HepG2 (cell line): ENCODE results near the gene MCOLN3. TPM values are rescaled to one million over a fixed set of nuclear protein-coding genes. Genes with fewer than 3 reads are reported as not detected.

Experiments
- ATAC-seq: fragments of 200-7000 bp; cut with Tn5 transposase; 3 replicates; pipeline ENCODE4 v1.9.1; 2020; ENCODE audit warnings: mild to moderate bottlenecking, moderate library complexity
- BruUV-seq: library from RNA; stranded (reverse); fragments of 400-500 nt; replicated peaks from 2 replicates; lab custom pipeline; 2021; lab: Mats Ljungman, UMichigan
- CTCF ChIA-PET: fragments of 300-600 bp; formaldehyde crosslinking; extraction: SDS; loops from one replicate; lab custom pipeline; 2021; ENCODE audit warnings: low total read pairs, inconsistent platforms, low intra/inter-chr PET ratio; lab: Yijun Ruan, JAX
- POLR2A ChIA-PET: fragments of 350-600 bp; sonication (Branson Sonifier 250); formaldehyde crosslinking; loops from one replicate; lab custom pipeline; 2020; ENCODE audit warnings: antibody characterized with exemption, inconsistent platforms; lab: Yijun Ruan, JAX
- DNase-seq: peaks from one replicate; pipeline ENCODE4 v3.0.0-alpha.2; 2015; ENCODE audit warnings: low spot score
- FAIRE-seq: peaks from 3 replicates; lab custom pipeline; 2011; peaks lifted over from hg19 to GRCh38; lab: Jason Lieb, UNC
- H2AFZ ChIP-seq: one replicate; pipeline ENCODE4 v1.6.1; 2011; ENCODE audit warnings: low read length, inconsistent platforms
- H3K27ac ChIP-seq: fragments of 300-600 bp; 3 replicates; pipeline ENCODE4 v1.8.0; 2011; ENCODE audit warnings: mixed run types, mild to moderate bottlenecking, mixed read lengths, low read length, inconsistent platforms; ENCODE audit not compliant: insufficient read depth; ENCODE audit errors: extremely low read length
- H3K27me3 ChIP-seq, 2 experiments: fragments of 200-600 bp in 1 of 2; 2 replicates in 1 of 2; 3 replicates in 1 of 2; pipeline versions ENCODE4 v1.6.0 to v1.8.0; 2011; ENCODE audit warnings: low read length in 2 of 2, mild to moderate bottlenecking in 2 of 2, moderate library complexity in 2 of 2, inconsistent platforms in 1 of 2; ENCODE audit not compliant: insufficient read depth in 2 of 2, control insufficient read depth in 1 of 2
- H3K36me3 ChIP-seq, 2 experiments: fragments of 200-600 bp in 1 of 2; replicated peaks in 1 of 2; 2 replicates in 1 of 2; 3 replicates in 1 of 2; pipeline versions ENCODE4 v1.5.1 to v1.8.0; 2011; ENCODE audit warnings: low read length in 2 of 2, inconsistent platforms in 1 of 2; ENCODE audit not compliant: insufficient read depth in 2 of 2, control insufficient read depth in 1 of 2
- H3K4me1 ChIP-seq: 2 replicates; pipeline ENCODE4 v1.5.1; 2012; ENCODE audit warnings: low read length, inconsistent platforms; ENCODE audit not compliant: insufficient read depth
- H3K4me2 ChIP-seq: 2 replicates; pipeline ENCODE4 v1.6.0; 2011; ENCODE audit warnings: low read depth, low read length, inconsistent platforms
- H3K4me3 ChIP-seq, 3 experiments: fragments of 200-600 bp in 1 of 3; sonication (generic), shearing (Covaris generic) in 1 of 3; replicated peaks in 1 of 3; 2 replicates each; pipeline ENCODE4 v1.5.1; 2011 to 2016; ENCODE audit warnings: low read length in 3 of 3, inconsistent platforms in 2 of 3, low read depth in 2 of 3, mild to moderate bottlenecking in 2 of 3, control low read depth in 1 of 3, mixed read lengths in 1 of 3; ENCODE audit not compliant: insufficient read depth in 1 of 3
- H3K79me2 ChIP-seq: one replicate; pipeline ENCODE4 v1.6.1; 2011; ENCODE audit warnings: low read length, inconsistent platforms; ENCODE audit not compliant: insufficient read depth
- H3K9ac ChIP-seq: 2 replicates; pipeline ENCODE4 v1.6.0; 2011; ENCODE audit warnings: mild to moderate bottlenecking, low read depth, low read length, inconsistent platforms; ENCODE audit not compliant: insufficient read depth
- H3K9me3 ChIP-seq: 2 replicates; pipeline ENCODE4 v1.5.1; 2012; ENCODE audit warnings: mild to moderate bottlenecking, low read length
- H4K20me1 ChIP-seq: 2 replicates; pipeline ENCODE4 v1.6.0; 2011; ENCODE audit warnings: inconsistent platforms, mild to moderate bottlenecking, low read length, moderate library complexity; ENCODE audit not compliant: insufficient read depth
- IRX3 ChIP-seq: sonication (generic); formaldehyde crosslinking; IDR thresholded peaks from 2 replicates; pipeline ENCODE4 v1.8.1; 2023; ENCODE audit warnings: mild to moderate bottlenecking, low read depth, missing genetic modification reagents, borderline replicate concordance
- PHF5A ChIP-seq: IDR thresholded peaks from one replicate; pipeline ENCODE4 v1.6.1; 2018; ENCODE audit warnings: low read depth, missing genetic modification reagents; ENCODE audit not compliant: unreplicated experiment
- TARDBP ChIP-seq: sonication (generic); formaldehyde crosslinking; IDR thresholded peaks from 2 replicates; pipeline ENCODE4 v1.8.0; 2022; ENCODE audit warnings: mild to moderate bottlenecking, missing genetic modification reagents
- WGBS: methylation state at CpG from one replicate; pipeline ENCODE4 v1.1.6; 2017; ENCODE audit warnings: low lambda C conversion rate; 5-methylcytosine and 5-hydroxymethylcytosine counted together
- in situ Hi-C: cut with HindIII; loops from 2 replicates; pipeline ENCODE4 v1.10.0; 2017; ENCODE audit warnings: low pct_unique_long_range_greater_than_20kb; ENCODE audit not compliant: extremely low pct_ligation_motif_present
- intact Hi-C: fragments of 100-400 bp; cut with micrococcal nuclease; formaldehyde crosslinking; loops from one replicate; pipeline ENCODE4 v1.10.0; 2022; ENCODE audit not compliant: unreplicated experiment
- polyA plus RNA-seq, 8 experiments: library from polyadenylated mRNA; depleted of rRNA in 3 of 8; stranded (reverse) in 7 of 8; unstranded in 1 of 8; fragments of >200 nt; fragmentation: Illumina TruSeq in 4 of 8; extraction: Trizol in 4 of 8; gene quantifications; 2 replicates each; pipeline versions ENCODE4 v1.2.1 to v1.2.3, GENCODE V29; 2011 to 2016; ENCODE audit warnings: low read depth in 4 of 8, missing spikeins in 1 of 8, mixed read lengths in 1 of 8; ENCODE audit not compliant: insufficient read depth in 1 of 8
- total RNA-seq, 5 experiments: library from RNA; depleted of rRNA; stranded (reverse); fragments of >200 nt; fragmentation: Illumina TruSeq; extraction: Trizol; gene quantifications; 2 replicates each; pipeline ENCODE4 v1.2.3, GENCODE V29; 2016; ENCODE audit warnings: low read depth in 1 of 5
- TF ChIP-seq, protein P1 (sequence below): sonication (generic); formaldehyde crosslinking; IDR thresholded peaks from 2 replicates; pipeline ENCODE4 v1.4.0; 2020; ENCODE audit warnings: missing genetic modification reagents, borderline replicate concordance
- TF ChIP-seq, protein P2 (sequence below): sonication (generic); formaldehyde crosslinking; IDR thresholded peaks from 2 replicates; pipeline ENCODE4 v1.4.0; 2020; ENCODE audit warnings: mild to moderate bottlenecking, missing genetic modification reagents
- TF ChIP-seq, protein P3 (sequence below): sonication (generic); formaldehyde crosslinking; IDR thresholded peaks from 2 replicates; pipeline ENCODE4 v1.4.0; 2020; ENCODE audit warnings: missing genetic modification reagents, borderline replicate concordance
- TF ChIP-seq, protein P4 (sequence below): sonication (generic); formaldehyde crosslinking; IDR thresholded peaks from 2 replicates; pipeline ENCODE4 v1.5.0; 2020; ENCODE audit warnings: missing genetic modification reagents
- TF ChIP-seq, protein P5 (sequence below): sonication (generic); formaldehyde crosslinking; IDR thresholded peaks from 2 replicates; pipeline ENCODE4 v1.8.1; 2023; ENCODE audit warnings: mild to moderate bottlenecking, moderate library complexity, missing genetic modification reagents

Gene MCOLN3
- total and polyA plus RNA-seq, 2 of the 13 experiments (the other 11 are each of a cell fraction or from before 2014, with no cell fraction given) = 0.04 TPM

DNA sequence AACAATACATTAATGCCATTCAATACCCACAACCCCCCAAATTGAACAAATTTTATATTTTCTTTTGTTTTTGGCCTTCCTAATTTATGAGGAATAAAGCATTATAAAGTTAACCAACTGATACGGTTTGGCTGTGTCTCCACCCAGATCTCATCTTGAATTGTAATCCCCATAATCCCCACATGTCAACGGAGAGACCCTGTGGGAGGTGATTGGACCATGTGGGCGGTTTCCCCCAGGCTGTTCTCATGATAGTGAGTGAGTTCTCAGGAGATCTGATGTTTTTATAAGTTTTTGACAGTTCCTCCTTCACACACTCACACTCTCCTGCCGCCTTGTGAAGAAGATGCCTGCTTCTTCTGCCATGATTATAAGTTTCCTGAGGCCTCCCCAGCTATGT lies 6.4 kb upstream of the MCOLN3 start:
- Histone ChIP-seq H3K4me2 (no peak overlapping the region), H3K27me3 (peaks cover 0 to 3% of the 10 kb centered on the region in 2 experiments; a peak in 2 of 5 replicates), H3K4me3 (no peak overlapping the region), H3K4me1 (no peaks in the 10 kb centered on the region), H3K9me3 (no peaks in the 10 kb centered on the region), H3K79me2 (no peaks in the 10 kb centered on the region), H2AFZ (no peak overlapping the region), H4K20me1 (no peaks in the 10 kb centered on the region), H3K27ac (no peak overlapping the region), H3K36me3 (no peaks in the 10 kb centered on the region), H3K9ac (no peak overlapping the region)
- no peak for ATAC-seq
- CTCF ChIA-PET = no interaction called here
- POLR2A ChIA-PET = no interaction called here
- WGBS = 0% methylated on average over 4 of the region's 4 CpGs
- FAIRE-seq = no peak
- no peak for DNase-seq
- intact Hi-C loops = no loop called here
- TF ChIP-seq, protein P1, sequence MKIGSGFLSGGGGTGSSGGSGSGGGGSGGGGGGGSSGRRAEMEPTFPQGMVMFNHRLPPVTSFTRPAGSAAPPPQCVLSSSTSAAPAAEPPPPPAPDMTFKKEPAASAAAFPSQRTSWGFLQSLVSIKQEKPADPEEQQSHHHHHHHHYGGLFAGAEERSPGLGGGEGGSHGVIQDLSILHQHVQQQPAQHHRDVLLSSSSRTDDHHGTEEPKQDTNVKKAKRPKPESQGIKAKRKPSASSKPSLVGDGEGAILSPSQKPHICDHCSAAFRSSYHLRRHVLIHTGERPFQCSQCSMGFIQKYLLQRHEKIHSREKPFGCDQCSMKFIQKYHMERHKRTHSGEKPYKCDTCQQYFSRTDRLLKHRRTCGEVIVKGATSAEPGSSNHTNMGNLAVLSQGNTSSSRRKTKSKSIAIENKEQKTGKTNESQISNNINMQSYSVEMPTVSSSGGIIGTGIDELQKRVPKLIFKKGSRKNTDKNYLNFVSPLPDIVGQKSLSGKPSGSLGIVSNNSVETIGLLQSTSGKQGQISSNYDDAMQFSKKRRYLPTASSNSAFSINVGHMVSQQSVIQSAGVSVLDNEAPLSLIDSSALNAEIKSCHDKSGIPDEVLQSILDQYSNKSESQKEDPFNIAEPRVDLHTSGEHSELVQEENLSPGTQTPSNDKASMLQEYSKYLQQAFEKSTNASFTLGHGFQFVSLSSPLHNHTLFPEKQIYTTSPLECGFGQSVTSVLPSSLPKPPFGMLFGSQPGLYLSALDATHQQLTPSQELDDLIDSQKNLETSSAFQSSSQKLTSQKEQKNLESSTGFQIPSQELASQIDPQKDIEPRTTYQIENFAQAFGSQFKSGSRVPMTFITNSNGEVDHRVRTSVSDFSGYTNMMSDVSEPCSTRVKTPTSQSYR (CRISPR knock-in tag) = no peak
- TF ChIP-seq, protein P2, sequence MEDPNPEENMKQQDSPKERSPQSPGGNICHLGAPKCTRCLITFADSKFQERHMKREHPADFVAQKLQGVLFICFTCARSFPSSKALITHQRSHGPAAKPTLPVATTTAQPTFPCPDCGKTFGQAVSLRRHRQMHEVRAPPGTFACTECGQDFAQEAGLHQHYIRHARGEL (CRISPR knock-in tag) = no peak
- in situ Hi-C loops = no loop called here
- BruUV-seq = no TSS peak

DNA sequence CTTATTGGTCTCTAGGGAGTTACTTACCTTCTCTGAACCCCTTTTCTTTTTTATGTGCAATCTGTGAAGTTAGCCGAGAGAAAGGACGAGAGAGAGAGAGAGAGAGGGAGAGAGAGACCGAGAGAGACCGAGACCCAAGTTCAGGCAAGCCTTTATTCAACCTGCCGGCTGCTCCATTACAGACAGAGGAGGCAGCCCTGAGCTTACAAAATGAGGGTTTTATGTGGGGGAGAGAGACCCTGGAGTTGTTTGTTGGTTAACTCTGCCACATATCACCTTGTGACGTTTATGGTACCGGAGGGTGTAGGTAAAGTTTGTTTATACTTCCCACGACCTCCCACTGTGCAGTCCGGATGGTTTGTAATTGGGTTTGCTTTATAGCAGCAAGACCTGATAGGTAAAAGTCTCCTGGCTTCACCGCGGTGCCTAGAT lies 1.5 kb upstream of the MCOLN3 start:
- no peak overlapping the region for H3K4me3 ChIP-seq
- FAIRE-seq (no peak), ATAC-seq (no peak), DNase-seq (no peak)
- ChIA-PET CTCF (no interaction called here), POLR2A (no interaction called here)
- no peaks in the 10 kb centered on the region for H3K79me2 ChIP-seq
- H4K20me1 ChIP-seq = no peaks in the 10 kb centered on the region
- H2AFZ ChIP-seq = no peak overlapping the region
- no peak overlapping the region for H3K4me2 ChIP-seq
- H3K9me3 ChIP-seq = no peaks in the 10 kb centered on the region
- H3K27ac ChIP-seq = no peak overlapping the region
- 19% methylated on average over 11 of the region's 11 CpGs for WGBS
- peaks cover 4 to 34% of the 10 kb centered on the region in 2 experiments for H3K27me3 ChIP-seq
- H3K9ac ChIP-seq = no peak overlapping the region
- H3K36me3 ChIP-seq = no peaks in the 10 kb centered on the region
- in situ Hi-C loops (no loop called here), intact Hi-C loops (no loop called here)
- BruUV-seq = no TSS peak
- peaks cover 5% of the 10 kb centered on the region; the same call in 1 of the 2 replicates for H3K4me1 ChIP-seq
- TF ChIP-seq TARDBP (CRISPR knock-in tag) (no peak), PHF5A (CRISPR knock-in tag) (no peak), IRX3 (CRISPR knock-in tag) (no peak)
- TF ChIP-seq, protein P3, sequence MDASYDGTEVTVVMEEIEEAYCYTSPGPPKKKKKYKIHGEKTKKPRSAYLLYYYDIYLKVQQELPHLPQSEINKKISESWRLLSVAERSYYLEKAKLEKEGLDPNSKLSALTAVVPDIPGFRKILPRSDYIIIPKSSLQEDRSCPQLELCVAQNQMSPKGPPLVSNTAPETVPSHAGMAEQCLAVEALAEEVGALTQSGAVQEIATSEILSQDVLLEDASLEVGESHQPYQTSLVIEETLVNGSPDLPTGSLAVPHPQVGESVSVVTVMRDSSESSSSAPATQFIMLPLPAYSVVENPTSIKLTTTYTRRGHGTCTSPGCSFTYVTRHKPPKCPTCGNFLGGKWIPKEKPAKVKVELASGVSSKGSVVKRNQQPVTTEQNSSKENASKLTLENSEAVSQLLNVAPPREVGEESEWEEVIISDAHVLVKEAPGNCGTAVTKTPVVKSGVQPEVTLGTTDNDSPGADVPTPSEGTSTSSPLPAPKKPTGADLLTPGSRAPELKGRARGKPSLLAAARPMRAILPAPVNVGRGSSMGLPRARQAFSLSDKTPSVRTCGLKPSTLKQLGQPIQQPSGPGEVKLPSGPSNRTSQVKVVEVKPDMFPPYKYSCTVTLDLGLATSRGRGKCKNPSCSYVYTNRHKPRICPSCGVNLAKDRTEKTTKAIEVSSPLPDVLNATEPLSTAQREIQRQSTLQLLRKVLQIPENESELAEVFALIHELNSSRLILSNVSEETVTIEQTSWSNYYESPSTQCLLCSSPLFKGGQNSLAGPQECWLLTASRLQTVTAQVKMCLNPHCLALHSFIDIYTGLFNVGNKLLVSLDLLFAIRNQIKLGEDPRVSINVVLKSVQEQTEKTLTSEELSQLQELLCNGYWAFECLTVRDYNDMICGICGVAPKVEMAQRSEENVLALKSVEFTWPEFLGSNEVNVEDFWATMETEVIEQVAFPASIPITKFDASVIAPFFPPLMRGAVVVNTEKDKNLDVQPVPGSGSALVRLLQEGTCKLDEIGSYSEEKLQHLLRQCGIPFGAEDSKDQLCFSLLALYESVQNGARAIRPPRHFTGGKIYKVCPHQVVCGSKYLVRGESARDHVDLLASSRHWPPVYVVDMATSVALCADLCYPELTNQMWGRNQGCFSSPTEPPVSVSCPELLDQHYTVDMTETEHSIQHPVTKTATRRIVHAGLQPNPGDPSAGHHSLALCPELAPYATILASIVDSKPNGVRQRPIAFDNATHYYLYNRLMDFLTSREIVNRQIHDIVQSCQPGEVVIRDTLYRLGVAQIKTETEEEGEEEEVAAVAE (CRISPR knock-in tag) = no peak
- TF ChIP-seq, protein P4, sequence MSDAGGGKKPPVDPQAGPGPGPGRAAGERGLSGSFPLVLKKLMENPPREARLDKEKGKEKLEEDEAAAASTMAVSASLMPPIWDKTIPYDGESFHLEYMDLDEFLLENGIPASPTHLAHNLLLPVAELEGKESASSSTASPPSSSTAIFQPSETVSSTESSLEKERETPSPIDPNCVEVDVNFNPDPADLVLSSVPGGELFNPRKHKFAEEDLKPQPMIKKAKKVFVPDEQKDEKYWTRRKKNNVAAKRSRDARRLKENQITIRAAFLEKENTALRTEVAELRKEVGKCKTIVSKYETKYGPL (CRISPR knock-in tag) = no peak
- TF ChIP-seq, protein P5, sequence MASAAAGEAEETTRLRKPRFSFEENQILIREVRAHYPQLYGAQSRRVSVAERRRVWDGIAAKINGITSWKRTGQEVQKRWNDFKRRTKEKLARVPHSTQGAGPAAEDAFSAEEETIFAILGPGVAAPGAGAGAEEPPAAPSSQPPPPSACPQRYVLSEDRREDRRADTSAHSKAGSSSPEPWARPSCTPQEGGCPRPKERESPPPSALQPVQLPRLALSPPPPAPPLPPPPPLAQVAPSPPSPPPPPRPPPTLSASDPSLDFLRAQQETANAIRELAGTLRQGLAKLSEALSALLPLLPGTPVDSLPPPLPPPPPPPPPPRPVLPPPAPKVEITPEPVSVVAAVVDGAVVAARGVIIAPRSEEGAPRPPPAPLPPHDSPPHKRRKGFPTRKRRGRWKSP = no peak
